Activated CD8-positive, alpha-beta memory T cell treated with anti-CD3 and anti-CD28 coated beads, Interleukin-2, amount 50 U/mL, for 24 hours (primary cell): ENCODE data around the gene ITGA11.

Experiments used
- DNase-seq: peaks from one replicate; pipeline ENCODE4 v3.0.0-alpha.2; 2020; ENCODE audit errors: extremely low read depth

Gene ITGA11

DNA sequence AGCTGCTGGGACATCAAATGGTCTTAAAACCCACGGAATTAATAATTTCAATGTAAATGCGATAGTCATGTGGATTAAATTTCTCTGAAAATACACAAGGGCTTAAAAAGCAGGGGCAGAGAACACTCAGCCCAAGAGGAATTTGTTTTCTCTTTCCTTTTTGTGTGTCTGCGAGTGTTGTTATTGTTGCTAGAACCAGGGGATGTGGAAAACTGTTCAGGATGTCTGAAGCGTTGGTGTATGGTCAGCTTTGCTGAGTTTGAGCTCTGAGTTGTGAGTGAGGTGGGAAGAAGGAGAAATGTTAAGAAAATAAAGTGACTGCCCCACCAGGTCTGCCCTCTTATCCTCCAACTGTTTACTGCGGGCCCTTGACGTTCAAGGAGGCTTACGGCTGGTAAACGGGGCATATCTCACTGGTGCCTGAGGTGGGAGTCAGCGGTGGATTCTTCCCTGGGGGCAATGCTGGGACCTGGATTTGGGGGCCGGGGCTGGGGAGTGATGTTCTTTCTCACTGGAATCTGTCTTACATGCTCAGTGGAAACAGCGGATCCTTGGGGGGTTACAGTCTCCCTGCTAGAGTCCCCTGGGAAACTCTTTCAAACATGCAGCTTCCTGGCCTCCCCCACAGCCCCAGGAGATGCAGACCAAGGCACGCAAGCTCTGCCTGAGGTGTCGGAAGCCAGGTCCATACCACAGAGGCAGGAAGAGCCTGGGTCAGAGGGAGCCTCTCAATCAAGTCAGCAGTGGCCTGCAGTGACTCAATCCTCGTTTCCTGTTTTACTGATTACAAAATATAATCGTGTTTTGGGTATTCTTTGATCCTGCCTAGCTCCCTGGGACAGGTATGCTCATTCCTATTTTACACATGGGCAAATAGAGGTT is 41.8 kb downstream of the ITGA11 start:
- DNase-seq = no peak

DNA sequence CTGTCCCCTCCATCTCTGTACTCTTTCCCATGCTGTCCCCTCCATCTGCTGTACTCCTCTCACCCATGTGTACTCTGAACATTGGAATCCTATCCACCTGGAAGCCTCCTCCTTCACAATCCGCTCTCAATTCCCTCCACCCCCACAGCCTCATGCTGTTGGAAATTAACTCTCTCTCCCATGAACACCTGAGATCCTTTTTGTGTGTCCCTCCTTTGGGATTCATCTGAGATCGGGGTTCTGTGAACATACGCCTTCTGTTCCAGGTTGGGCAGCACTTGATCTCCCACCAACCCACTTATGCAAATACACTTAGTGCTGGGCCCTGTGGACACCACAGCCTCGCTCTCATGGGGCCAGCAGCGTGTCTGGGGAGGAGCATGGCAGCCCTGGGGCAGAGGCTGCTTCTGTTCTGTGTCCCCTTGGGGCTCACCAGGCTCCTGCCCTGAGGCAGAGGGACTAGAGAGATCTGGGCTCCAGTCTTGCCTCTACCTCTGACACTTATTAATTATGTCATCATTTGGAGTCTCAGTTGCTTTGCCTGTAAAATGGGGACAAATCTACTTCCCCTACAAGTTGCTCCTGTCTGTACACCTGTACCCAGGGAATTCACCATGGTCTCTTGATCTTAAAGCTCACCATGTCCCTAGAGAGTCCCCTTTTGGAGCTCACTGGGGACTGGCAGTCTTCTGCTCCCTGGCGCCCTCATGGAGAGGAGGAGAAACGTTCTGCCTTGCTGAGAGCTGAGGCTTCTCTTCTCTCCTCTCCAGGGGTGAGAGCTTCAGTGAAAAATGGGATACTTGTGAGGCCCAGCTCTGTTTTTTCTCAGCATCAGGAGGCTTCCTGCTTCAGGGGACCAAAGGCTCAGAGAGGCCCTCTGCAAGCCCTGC is 42.7 kb downstream of the ITGA11 start:
- DNase-seq = no peak

DNA sequence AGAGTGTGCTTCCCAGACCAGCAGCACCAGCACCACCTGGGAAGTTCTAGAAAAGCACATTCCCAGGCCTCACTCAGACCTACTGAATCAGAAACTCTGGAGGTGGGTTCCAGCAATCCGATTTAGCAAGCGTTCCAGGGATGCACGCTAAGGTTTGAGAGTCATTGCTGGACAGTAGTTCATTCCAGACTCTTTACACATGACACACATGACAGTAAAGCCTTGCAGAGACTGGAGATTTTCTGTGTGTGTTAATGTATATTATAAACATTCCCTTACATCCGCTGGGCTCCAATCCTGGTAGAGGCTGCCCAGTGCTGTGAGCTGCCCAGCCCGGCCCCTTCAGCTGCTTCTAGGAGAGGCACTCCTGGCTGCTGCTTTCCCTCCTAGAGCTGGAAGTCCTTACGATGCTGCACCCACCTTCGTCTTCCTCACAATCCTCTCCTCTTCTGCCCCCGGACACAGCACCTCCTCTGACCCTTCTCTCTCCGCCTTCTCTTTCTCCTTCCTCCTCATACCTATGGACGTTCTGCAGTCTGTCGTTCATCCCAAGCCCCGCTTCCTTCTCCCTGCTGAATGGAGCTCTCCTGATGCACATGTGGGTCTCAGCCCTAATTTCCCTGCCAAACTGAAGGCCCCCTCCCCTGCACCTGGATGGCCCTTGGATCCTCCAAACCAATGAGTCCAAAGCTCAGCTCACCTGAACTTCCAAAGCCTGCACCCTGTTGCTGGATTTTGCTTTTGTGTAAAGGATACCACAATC is 44.4 kb downstream of the ITGA11 start:
- no peak for DNase-seq

DNA sequence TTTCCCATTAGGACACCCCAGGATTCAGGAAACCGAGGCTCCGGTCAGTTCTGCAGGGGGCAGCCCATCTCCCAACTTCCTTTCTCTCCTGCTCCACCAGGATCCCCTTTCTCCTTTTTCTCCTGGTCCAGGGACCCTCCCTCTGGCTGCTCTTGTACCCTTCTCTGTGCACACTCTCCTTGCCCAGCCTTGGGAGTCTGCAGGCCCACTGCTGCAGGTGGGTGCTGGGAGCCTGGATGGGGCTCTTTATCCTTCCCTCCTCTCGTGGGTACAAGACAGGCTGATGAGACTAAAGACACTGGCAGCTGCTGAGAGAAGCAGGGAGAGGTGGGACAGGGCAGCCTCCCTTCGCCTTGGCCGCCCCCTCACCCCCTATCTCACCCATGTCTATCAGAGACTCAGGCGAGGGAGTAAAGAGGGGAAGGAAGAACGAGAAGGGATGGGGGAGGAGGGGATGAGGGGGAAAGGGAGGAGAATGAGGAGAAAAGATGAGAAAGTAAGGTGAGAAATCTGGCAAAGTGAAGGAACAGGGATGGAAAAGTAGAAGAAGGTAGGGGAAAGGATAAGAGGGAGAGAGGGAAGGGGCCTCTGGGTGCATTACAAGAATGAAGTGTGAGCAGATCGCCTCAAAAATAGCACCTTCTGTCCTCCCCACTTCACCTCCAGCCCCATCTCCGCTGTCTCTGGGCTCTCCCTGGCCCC is 45.2 kb downstream of the ITGA11 start:
- no peak for DNase-seq

GRCh38 chr15:68385671-68386586 is 46.0 kb downstream of the ITGA11 start:
- no peak for DNase-seq

DNA sequence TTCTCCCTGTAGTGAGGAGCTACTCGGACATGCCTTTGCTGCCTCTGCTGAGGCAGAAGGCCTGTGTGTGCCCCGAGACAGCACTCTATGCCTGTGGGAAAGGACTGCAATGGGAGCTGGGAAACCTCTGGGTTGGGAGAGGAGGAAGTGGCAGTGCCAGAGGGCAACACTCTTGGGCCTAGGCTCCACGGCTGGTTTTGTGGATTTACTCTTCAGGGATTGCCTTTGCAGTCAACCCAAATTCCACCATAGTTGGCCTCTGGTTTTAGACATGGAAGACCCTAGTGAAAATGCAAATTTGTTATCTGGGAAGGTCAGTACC is 46.8 kb downstream of the ITGA11 start:
- DNase-seq = no peak

DNA sequence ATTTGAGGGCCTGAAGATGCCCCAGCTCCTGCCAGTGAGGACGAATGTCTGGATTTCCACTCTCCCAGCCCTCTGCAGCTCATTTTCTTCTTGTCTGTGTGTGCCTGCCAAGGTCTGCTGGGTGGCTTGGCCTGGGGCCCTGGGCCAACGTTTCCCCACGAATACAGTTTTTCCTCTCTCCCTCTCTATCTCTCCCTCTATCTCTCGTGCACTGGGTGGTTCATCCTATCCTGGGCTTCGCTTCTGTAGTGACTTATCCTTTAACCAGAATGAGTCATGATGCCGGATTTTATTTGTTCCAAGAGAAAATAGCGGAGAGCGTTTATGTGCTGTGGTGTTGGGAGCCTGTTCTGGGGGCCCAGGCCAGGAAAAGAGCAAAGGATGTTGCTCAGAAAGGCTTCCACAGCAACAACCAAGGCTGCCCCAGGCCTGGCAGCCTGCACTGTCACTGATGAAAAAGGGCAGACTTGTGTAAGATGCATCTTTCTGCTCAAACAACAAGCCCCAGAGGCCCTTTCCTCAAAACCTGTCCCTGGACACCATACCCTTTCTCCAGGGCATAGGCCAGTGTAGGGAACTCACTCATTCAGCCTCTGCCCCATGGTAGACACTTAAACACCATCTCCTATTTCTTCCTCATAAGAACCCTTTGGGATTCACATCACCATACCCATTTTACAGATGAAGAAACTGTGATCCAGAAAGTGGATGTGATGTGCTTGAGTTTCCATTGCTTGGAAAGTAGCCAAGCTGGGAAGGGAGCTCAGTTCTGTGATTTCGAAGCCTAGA is 47.3 kb downstream of the ITGA11 start:
- no peak for DNase-seq

DNA sequence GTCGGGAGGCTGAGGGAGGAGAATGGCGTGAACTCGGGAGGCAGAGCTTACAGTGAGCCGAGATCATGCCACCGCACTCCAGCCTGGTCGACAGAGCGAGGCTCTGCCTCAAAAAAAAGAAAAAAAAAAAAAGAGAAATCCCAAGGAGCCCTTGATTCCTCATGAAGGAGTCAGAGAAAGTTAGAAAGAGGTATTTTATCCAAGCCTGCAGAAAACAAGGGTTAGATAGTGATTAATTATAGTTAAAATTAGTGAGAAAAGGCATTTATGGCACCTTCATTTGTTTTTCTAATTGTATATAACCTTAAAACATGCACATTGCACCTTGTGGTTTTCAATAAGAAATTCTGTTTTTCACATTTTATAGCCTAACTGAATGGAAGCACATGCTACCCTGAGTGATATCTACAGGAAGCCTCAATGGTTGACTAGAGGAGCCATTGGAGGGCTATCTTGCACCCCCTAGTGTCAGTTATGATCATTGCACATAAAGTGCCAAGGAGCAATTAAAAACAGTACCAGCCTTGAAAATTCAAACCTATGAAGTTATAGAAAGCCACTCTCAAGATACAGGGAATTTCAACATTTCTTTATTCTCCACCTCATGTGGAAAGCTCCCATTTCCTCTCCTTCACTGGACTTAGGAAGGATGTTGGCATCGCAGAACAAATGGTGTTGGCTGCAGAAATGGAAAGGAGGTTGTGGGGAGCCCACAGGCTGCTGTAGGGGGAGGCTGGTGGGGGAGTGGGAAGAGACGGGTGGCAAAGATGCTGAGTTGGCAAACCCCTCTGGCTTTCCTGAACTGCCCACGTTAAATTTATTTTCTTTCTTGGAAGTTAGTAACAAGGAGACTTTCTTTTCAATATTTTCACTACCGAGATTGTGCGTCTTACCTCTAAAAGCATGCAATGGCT is 48.5 kb downstream of the ITGA11 start:
- DNase-seq = peak; percentile 6

DNA sequence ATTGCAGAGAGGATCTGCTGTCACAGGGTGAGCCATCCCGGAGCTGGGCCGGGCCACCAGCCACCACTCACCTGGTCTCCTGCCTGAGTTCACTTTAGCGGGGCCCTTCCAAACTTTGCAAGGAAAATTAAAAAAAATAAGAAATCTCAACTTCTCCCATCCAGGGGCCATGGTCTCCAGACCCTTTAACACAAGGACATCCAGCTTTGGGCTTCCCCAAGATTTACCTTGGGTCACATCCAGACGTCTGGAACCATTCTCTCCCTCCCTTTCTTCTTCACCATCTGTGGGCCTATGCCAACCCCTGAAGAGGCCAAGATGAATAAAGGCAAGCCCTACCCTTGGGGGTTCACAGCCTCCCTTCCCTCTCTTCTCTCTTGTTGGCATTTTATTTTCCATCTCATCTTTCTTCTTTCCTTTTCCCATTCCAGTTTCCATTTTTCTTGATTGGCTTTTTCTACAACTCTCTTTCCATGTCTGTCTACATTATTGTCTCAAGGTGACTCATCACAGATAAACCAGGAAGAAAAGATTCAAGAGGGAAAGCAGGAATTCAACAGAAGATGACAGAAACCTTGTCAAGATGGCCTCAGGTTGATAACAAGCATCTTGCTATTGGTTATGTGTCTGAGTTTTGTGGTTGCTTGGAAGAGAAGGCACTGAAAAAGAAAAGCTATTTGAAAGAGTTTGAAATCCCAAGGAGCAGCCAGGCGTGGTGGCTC is 49.5 kb downstream of the ITGA11 start:
- no peak for DNase-seq

DNA sequence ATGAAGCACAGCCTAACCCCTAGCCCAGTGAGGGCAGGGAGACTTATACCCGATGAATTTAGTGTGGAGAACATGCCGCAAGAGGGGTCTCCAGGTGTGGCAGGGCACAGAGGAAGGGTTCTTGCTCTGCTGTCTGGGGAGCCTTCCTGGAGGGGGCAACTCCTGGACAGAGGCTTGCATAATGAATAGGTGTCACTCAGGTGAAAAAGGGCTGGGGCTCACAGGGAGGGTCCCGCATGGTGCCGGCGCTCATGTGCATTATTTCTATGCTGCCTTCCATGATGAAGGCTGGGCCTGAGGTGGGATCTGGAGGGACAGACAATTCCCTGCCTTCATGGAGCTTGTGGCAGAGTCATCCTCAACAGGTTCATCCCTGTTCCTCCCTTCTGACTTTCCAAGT is 51.5 kb downstream of the ITGA11 start:
- DNase-seq = no peak

- no peak for DNase-seq
These were observed 52.1 kb downstream of the ITGA11 start for GRCh38 chr15:68379759-68380290.

DNA sequence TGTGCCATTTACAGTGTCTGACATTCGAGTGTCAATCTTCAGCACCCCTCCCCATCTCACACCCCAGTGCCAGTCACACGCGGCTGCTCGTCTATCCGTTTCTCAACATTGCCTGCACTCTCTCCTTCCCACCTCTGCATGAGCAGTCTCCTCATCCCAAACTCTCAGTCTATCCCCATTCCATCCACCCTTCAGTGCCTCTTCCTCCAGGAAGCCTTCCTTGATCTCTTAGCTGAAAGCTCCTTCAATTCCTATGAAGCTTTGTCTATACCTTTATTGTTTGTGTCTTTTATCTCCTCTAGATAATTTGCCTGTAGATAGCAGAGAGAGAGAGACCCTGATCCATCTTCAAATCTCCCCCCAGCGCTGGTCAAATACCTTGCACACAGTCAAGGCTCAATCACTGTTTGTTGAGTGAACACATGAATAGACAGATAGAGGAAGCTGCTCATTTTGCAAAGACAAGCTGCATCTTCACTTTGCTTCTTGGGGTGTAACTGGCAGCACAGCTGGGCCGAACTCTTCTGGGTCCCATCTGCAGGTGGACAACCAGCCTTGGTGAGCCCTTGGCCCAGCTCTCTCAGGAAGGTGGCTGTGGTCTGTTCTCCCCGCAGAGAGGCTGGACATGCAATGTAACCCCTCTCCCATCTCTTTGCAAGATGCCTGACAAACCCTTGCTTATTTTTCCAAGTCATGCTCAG is 52.8 kb downstream of the ITGA11 start:
- DNase-seq = no peak

GRCh38 chr15:68378595-68378994 is 53.4 kb downstream of the ITGA11 start:
- no peak for DNase-seq

GRCh38 chr15:68377766-68378165 is 54.2 kb downstream of the ITGA11 start:
- DNase-seq = no peak

DNA sequence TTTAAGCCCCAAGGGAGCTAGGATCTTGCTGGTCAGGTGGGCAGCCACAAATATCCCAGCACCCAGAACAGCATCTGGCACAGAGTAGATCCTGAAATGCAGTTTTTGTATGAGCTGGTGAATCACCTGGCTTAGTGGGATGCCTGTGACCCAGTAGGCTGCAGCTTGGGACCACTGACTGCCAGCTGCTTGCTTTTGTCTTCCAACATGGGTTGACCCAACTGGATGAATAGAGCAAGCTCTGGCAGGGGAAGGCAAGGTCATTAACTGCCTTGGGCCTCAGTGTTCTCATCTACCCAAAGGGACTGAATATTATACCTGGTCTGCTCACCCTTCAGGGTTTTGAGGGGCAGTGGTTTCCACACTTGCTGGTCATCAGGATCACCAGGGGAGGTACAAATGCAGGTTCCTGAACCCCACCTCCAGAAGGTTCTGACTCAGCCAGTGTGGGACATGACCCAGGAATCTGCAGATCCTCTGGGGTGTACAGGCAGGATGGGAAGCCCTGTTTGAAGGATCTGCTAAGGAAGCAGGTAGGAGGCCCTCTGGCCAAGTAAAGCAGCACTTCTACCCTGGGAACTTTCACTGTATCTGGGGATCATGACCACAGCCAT is 55.4 kb downstream of the ITGA11 start:
- DNase-seq = no peak

DNA sequence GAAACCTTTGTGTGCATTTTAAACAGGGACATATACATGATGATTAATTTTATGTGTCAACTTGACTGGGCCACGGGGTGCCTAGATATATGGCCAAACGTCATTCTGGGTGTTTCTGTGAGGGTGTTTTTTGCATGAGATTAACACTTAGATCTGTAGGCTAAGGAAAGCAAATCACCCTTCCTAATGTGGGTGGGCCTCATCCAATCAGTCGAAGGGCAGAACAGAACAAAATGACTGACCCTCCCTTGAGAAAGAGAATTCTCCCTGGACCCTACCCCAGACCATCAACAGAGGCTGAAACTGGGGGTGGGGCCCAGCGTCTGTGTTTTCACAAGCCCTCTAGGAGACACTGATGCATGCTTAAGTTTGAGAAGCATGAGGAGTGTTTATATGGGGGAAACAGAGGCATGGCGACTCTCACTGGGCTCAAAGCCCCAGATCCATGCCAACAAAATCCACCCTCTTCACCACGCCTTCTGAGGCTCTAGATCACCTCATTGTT is 56.2 kb downstream of the ITGA11 start:
- DNase-seq = no peak
